HepG2 (cell line): Measurements from ENCODE around the gene CCDC175. TPM values are rescaled to one million over a fixed set of nuclear protein-coding genes. Genes with fewer than 3 reads are reported as not detected.

ENCODE experiments used
- CEBPB ChIP-seq: IDR thresholded peaks from 2 replicates; pipeline ENCODE4 v1.6.1; 2011; ENCODE audit warnings: low read depth, low read length, improper control_type of control experiment, borderline replicate concordance
- DMAP1 ChIP-seq: IDR thresholded peaks from 2 replicates; pipeline ENCODE4 v1.6.1; 2016
- DPF2 ChIP-seq: sonication (generic); formaldehyde crosslinking; IDR thresholded peaks from 2 replicates; pipeline ENCODE4 v1.4.0; 2020; ENCODE audit warnings: mild to moderate bottlenecking, low read depth, missing genetic modification reagents, borderline replicate concordance
- HES4 ChIP-seq: sonication (generic); formaldehyde crosslinking; IDR thresholded peaks from 2 replicates; pipeline ENCODE4 v1.9.0; 2021; ENCODE audit warnings: mild to moderate bottlenecking, missing genetic modification reagents, borderline replicate concordance
- MXD1 ChIP-seq: sonication (generic); formaldehyde crosslinking; IDR thresholded peaks from 2 replicates; pipeline ENCODE4 v1.4.0; 2020; ENCODE audit warnings: mild to moderate bottlenecking, missing genetic modification reagents
- NR0B2 ChIP-seq: sonication (generic); formaldehyde crosslinking; IDR thresholded peaks from 2 replicates; pipeline ENCODE4 v1.4.0; 2020; ENCODE audit warnings: mild to moderate bottlenecking, missing genetic modification reagents
- POGK ChIP-seq: sonication (generic); formaldehyde crosslinking; conservative IDR thresholded peaks from 2 replicates; pipeline ENCODE4 v1.8.0; 2022; ENCODE audit warnings: mild to moderate bottlenecking, moderate library complexity, missing genetic modification reagents
- RBFOX2 ChIP-seq: fragments of 200-400 bp; formaldehyde crosslinking; IDR thresholded peaks from 2 replicates; pipeline ENCODE4 v1.6.1; 2017; ENCODE audit warnings: low read depth, mild to moderate bottlenecking, low read length
- SSRP1 ChIP-seq: IDR thresholded peaks from 2 replicates; pipeline ENCODE4 v1.6.1; 2016; ENCODE audit warnings: control low read depth
- ZNF331 ChIP-seq: sonication (generic); formaldehyde crosslinking; IDR thresholded peaks from 2 replicates; pipeline ENCODE4 v1.4.0; 2020; ENCODE audit warnings: missing genetic modification reagents
- ZNF563 ChIP-seq: sonication (generic); formaldehyde crosslinking; IDR thresholded peaks from 2 replicates; pipeline ENCODE4 v1.8.0; 2022; ENCODE audit warnings: mild to moderate bottlenecking, moderate library complexity, missing genetic modification reagents
- ZNF564 ChIP-seq: sonication (generic); formaldehyde crosslinking; IDR thresholded peaks from 2 replicates; pipeline ENCODE4 v1.8.1; 2023; ENCODE audit warnings: mild to moderate bottlenecking, missing genetic modification reagents
- ZNF574 ChIP-seq: sonication (generic); formaldehyde crosslinking; IDR thresholded peaks from 2 replicates; pipeline ENCODE4 v1.4.0; 2020; ENCODE audit warnings: missing genetic modification reagents
- ZNF598 ChIP-seq: sonication (generic); formaldehyde crosslinking; IDR thresholded peaks from 2 replicates; pipeline ENCODE4 v1.5.1; 2020; ENCODE audit warnings: mild to moderate bottlenecking, missing genetic modification reagents, borderline replicate concordance
- ZNF713 ChIP-seq: sonication (generic); formaldehyde crosslinking; IDR thresholded peaks from 2 replicates; pipeline ENCODE4 v1.4.0; 2020; ENCODE audit warnings: mild to moderate bottlenecking, missing genetic modification reagents
- polyA plus RNA-seq, 8 experiments: library from polyadenylated mRNA; depleted of rRNA in 3 of 8; stranded (reverse) in 7 of 8; unstranded in 1 of 8; fragments of >200 nt; fragmentation: Illumina TruSeq in 4 of 8; extraction: Trizol in 4 of 8; gene quantifications; 2 replicates each; pipeline versions ENCODE4 v1.2.1 to v1.2.3, GENCODE V29; 2011 to 2016; ENCODE audit warnings: low read depth in 4 of 8, missing spikeins in 1 of 8, mixed read lengths in 1 of 8; ENCODE audit not compliant: insufficient read depth in 1 of 8
- total RNA-seq, 5 experiments: library from RNA; depleted of rRNA; stranded (reverse); fragments of >200 nt; fragmentation: Illumina TruSeq; extraction: Trizol; gene quantifications; 2 replicates each; pipeline ENCODE4 v1.2.3, GENCODE V29; 2016; ENCODE audit warnings: low read depth in 1 of 5
- TF ChIP-seq, protein P1 (sequence below): sonication (generic); formaldehyde crosslinking; IDR thresholded peaks from 2 replicates; pipeline ENCODE4 v1.4.0; 2020; ENCODE audit warnings: missing genetic modification reagents
- TF ChIP-seq, protein P2 (sequence below): sonication (generic); formaldehyde crosslinking; IDR thresholded peaks from 2 replicates; pipeline ENCODE4 v1.4.0; 2020; ENCODE audit warnings: missing genetic modification reagents
- TF ChIP-seq, protein P3 (sequence below): sonication (generic); formaldehyde crosslinking; IDR thresholded peaks from 2 replicates; pipeline ENCODE4 v1.9.0; 2021; ENCODE audit warnings: missing genetic modification reagents, mild to moderate bottlenecking, borderline replicate concordance

The CCDC175 gene
- total and polyA plus RNA-seq, 2 of the 13 experiments (the other 11 are each of a cell fraction or from before 2014, with no cell fraction given) = not detected

DNA sequence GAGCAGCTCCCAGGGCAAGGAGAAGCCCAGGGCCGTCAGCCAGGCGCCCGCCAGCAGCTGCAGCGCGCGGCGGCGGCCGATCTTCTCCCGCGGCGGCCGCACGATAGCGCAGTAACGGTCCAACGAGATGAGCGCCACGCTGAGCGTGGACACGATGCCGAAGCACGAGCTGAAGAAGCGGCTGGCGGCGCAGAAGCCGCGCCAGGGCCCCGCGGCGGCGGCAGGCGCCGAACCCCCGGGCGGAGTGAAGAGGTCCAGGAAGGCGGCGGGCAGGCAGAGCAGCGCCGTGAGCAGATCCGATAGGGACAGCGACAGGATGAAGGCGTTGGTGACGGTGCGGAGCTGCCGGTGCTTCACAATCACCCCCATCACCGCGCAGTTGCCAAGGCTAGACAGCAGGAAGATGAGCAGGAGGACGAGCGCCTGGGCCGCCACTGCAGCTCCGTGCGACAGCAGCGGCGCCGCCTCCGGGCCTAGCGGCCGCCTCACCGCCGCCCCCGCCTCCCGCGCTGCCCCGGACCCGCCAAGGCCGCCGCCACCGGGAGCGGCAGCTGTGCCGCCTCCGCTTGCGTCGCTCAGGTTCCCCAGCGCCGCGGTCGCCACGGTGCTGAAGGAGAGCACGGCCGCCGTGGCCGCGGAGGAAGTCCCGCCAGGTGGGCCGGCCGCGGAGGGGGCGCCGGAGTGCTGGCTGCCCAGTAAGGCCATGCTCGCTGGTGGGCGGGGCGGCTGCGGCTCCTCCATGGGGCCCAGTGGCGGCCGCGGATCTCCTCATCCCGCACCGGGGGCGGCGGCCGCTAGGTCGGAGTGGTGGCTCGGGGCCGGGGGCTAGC is 111.9 kb downstream of the CCDC175 start (continued):
- TF ChIP-seq CEBPB = no peak
- no peak for TF ChIP-seq DPF2 (CRISPR knock-in tag)
- no peak; the same call in 1 of the 2 replicates for TF ChIP-seq ZNF574 (CRISPR knock-in tag)
- peak; percentile 77; the same call in 1 of the 2 replicates for TF ChIP-seq ZNF563
- TF ChIP-seq MXD1 (CRISPR knock-in tag) = no peak
- no peak for TF ChIP-seq ZNF713 (CRISPR knock-in tag)
- peak; percentile 25; the same call in 1 of the 2 replicates for TF ChIP-seq DMAP1 (CRISPR knock-in tag)
- TF ChIP-seq SSRP1 (CRISPR knock-in tag) = no peak
- TF ChIP-seq POGK = 0 out of 2 replicates have a peak, but pooled peaks have one; percentile 28
- TF ChIP-seq, protein P1, sequence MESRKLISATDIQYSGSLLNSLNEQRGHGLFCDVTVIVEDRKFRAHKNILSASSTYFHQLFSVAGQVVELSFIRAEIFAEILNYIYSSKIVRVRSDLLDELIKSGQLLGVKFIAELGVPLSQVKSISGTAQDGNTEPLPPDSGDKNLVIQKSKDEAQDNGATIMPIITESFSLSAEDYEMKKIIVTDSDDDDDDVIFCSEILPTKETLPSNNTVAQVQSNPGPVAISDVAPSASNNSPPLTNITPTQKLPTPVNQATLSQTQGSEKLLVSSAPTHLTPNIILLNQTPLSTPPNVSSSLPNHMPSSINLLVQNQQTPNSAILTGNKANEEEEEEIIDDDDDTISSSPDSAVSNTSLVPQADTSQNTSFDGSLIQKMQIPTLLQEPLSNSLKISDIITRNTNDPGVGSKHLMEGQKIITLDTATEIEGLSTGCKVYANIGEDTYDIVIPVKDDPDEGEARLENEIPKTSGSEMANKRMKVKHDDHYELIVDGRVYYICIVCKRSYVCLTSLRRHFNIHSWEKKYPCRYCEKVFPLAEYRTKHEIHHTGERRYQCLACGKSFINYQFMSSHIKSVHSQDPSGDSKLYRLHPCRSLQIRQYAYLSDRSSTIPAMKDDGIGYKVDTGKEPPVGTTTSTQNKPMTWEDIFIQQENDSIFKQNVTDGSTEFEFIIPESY (CRISPR knock-in tag) = no peak
- no peak for TF ChIP-seq ZNF564 (CRISPR knock-in tag)
- TF ChIP-seq NR0B2 (CRISPR knock-in tag) = no peak
- TF ChIP-seq, protein P2, sequence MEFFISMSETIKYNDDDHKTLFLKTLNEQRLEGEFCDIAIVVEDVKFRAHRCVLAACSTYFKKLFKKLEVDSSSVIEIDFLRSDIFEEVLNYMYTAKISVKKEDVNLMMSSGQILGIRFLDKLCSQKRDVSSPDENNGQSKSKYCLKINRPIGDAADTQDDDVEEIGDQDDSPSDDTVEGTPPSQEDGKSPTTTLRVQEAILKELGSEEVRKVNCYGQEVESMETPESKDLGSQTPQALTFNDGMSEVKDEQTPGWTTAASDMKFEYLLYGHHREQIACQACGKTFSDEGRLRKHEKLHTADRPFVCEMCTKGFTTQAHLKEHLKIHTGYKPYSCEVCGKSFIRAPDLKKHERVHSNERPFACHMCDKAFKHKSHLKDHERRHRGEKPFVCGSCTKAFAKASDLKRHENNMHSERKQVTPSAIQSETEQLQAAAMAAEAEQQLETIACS = no peak
- TF ChIP-seq, protein P3, sequence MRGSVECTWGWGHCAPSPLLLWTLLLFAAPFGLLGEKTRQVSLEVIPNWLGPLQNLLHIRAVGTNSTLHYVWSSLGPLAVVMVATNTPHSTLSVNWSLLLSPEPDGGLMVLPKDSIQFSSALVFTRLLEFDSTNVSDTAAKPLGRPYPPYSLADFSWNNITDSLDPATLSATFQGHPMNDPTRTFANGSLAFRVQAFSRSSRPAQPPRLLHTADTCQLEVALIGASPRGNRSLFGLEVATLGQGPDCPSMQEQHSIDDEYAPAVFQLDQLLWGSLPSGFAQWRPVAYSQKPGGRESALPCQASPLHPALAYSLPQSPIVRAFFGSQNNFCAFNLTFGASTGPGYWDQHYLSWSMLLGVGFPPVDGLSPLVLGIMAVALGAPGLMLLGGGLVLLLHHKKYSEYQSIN (CRISPR knock-in tag) = no peak
- TF ChIP-seq ZNF331 (CRISPR knock-in tag) = no peak
- peak; percentile 28; the same call in 1 of the 2 replicates for TF ChIP-seq RBFOX2
- TF ChIP-seq HES4 (CRISPR knock-in tag) = no peak
- TF ChIP-seq ZNF598 (CRISPR knock-in tag) = no peak
